Endothelial cell of umbilical vein (primary cell): ENCODE measurements around the gene KLHL21.

Experiments used
- FOS ChIP-seq: IDR thresholded peaks from 2 replicates; pipeline ENCODE4 v1.6.1; 2011; ENCODE audit warnings: mild to moderate bottlenecking, low read length, moderate library complexity, borderline replicate concordance; ENCODE audit not compliant: insufficient read depth
- GATA2 ChIP-seq: IDR thresholded peaks from 2 replicates; pipeline ENCODE4 v1.7.0; 2011; ENCODE audit warnings: low read depth, mild to moderate bottlenecking, moderate library complexity, mixed read lengths, low read length; ENCODE audit not compliant: insufficient read length, insufficient read depth
- TF ChIP-seq, protein P1 (sequence below), 2 donors: IDR thresholded peaks; 1 replicate in 1 of 2; 2 replicates in 1 of 2; pipeline ENCODE4 v1.5.1; 2011; ENCODE audit warnings: low read length in 2 of 2, mild to moderate bottlenecking in 2 of 2, moderate library complexity in 2 of 2, control low read depth in 1 of 2, inconsistent platforms in 1 of 2, low read depth in 1 of 2; ENCODE audit not compliant: insufficient read depth in 1 of 2; ENCODE audit errors: extremely low read depth in 1 of 2

DNA sequence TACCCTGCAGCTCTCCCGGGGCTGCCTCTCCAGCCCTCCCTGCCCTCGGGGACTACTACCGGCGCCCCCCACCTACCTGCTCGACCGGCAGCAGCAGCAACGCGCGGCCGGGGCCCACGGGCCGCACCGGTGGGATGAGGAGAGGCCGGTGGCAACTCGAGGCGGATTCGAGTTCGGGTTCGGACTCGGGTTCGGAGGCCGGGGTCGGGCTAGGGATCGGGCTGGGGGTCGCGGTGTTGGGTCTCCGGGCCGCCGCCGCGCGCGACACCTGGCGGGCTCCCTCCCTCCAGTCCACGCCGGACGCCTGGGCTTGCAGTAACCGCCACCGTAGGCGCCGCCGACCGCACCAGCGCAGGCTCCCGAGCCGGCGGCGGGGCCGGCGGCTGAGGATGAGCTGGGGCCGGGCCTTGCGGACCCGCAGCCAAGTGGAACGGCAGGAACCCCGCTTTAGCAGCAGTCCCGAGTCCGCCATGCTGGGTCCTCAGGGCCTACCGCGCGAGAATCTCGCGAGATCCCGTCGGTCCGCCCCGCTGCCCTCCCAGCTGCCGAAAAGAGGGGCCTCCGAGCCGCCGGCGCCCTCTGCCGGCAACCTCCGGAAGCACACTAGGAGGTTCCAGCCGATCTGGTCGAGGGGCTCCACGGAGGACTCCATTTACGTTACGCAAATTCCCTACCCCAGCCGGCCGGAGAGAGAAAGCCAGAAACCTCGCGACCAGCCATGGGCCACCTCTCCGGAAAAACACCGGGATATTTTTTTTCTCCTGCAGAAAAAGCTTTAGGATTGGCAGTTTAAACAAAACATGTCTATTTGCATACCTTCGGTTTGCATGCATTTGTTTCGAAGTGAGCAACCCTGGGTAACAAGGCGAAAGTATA, 48.4 kb downstream of the KLHL21 start, which contains the start of gene NOL9:
- TF ChIP-seq, protein P1, sequence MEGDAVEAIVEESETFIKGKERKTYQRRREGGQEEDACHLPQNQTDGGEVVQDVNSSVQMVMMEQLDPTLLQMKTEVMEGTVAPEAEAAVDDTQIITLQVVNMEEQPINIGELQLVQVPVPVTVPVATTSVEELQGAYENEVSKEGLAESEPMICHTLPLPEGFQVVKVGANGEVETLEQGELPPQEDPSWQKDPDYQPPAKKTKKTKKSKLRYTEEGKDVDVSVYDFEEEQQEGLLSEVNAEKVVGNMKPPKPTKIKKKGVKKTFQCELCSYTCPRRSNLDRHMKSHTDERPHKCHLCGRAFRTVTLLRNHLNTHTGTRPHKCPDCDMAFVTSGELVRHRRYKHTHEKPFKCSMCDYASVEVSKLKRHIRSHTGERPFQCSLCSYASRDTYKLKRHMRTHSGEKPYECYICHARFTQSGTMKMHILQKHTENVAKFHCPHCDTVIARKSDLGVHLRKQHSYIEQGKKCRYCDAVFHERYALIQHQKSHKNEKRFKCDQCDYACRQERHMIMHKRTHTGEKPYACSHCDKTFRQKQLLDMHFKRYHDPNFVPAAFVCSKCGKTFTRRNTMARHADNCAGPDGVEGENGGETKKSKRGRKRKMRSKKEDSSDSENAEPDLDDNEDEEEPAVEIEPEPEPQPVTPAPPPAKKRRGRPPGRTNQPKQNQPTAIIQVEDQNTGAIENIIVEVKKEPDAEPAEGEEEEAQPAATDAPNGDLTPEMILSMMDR (IDR thresholded peaks at IDR 0.05; ENCODE audit: extremely low read depth in 1 of 2, insufficient read depth in 1 of 2, low read depth in 1 of 2, low read length in 2 of 2), result peak; percentile 93 to 99
- TF ChIP-seq GATA2 (no peak), FOS (no peak)
